HCT116 (cell line): ENCODE measurements around the gene BMERB1. TPM values are rescaled to one million over a fixed set of nuclear protein-coding genes. Genes with fewer than 3 reads are reported as not detected.

Source experiments
- ATAC-seq: fragments of 200-7000 bp; cut with Tn5 transposase; 2 replicates; pipeline ENCODE4 v1.9.1; 2020; ENCODE audit warnings: mild to moderate bottlenecking, moderate library complexity
- BruUV-seq: library from RNA; stranded (reverse); fragments of 400-500 nt; replicated peaks from 2 replicates; lab custom pipeline; 2021; lab: Mats Ljungman, UMichigan
- CTCF ChIA-PET: fragments of 300-600 bp; sonication (Branson Sonifier 250); formaldehyde crosslinking; loops from one replicate; lab custom pipeline; 2021; ENCODE audit warnings: antibody characterized with exemption; lab: Charles Lee
- POLR2A ChIA-PET: fragments of 300-600, 350-600 bp; sonication (Branson Sonifier 250); formaldehyde crosslinking; loops from one replicate; lab custom pipeline; 2021; ENCODE audit warnings: antibody characterized with exemption; lab: Charles Lee
- RAD21 ChIA-PET, 2 experiments: fragments of 300-600 bp; sonication (Branson Sonifier 250); formaldehyde crosslinking; loops; one replicate each; lab custom pipeline; 2023; ENCODE audit warnings: low total read pairs in 2 of 2; ENCODE audit not compliant: uncharacterized antibody in 2 of 2, unreplicated experiment in 2 of 2, low non-redundant PET in 1 of 2; lab: Charles Lee
- DNase-seq: peaks from one replicate; pipeline ENCODE4 v3.0.0-alpha.2; 2010; ENCODE audit warnings: low read depth, low spot score
- H2AFZ ChIP-seq: fragments of 200-600 bp; shearing (Covaris generic), sonication (generic); 2 replicates; pipeline ENCODE4 v1.6.1; 2017; ENCODE audit warnings: low read depth, mixed run types, mixed read lengths, antibody characterized with exemption, low read length; ENCODE audit not compliant: poor library complexity, severe bottlenecking
- H3K27ac ChIP-seq: 2 replicates; pipeline ENCODE4 v1.5.1; 2012; ENCODE audit warnings: low read depth, low read length
- H3K27me3 ChIP-seq: fragments of 200-600 bp; sonication (generic); 2 replicates; pipeline ENCODE4 v1.6.1; 2016; ENCODE audit warnings: mixed run types, low read length, mixed read lengths; ENCODE audit not compliant: insufficient read depth
- H3K36me3 ChIP-seq, 2 experiments: fragments of 200-500 bp in 1 of 2; fragments of 200-600 bp in 1 of 2; sonication (Bioruptor generic) in 1 of 2; sonication (generic) in 1 of 2; 2 replicates each; pipeline versions ENCODE4 v1.5.1 to v1.6.1; 2014 to 2016; ENCODE audit warnings: low read length in 2 of 2, inconsistent platforms in 1 of 2, mixed read lengths in 1 of 2, mixed run types in 1 of 2; ENCODE audit not compliant: insufficient read depth in 2 of 2, control insufficient read depth in 1 of 2
- H3K4me1 ChIP-seq, 2 experiments: fragments of 200-600 bp in 1 of 2; sonication (generic) in 1 of 2; 2 replicates each; pipeline versions ENCODE4 v1.5.1 to v1.6.1; 2012 to 2017; ENCODE audit warnings: low read length in 2 of 2, inconsistent platforms in 1 of 2, mild to moderate bottlenecking in 1 of 2, mixed read lengths in 1 of 2, mixed run types in 1 of 2, moderate library complexity in 1 of 2; ENCODE audit not compliant: insufficient read depth in 2 of 2, control insufficient read depth in 1 of 2
- H3K4me2 ChIP-seq: fragments of 200-600 bp; sonication (generic); 2 replicates; pipeline ENCODE4 v1.6.1; 2017; ENCODE audit warnings: mixed run types, low read length, mixed read lengths
- H3K4me3 ChIP-seq, 2 experiments: fragments of 200-600 bp in 1 of 2; sonication (generic) in 1 of 2; replicated peaks in 1 of 2; 2 replicates each; pipeline ENCODE4 v1.5.1; 2011 to 2016; ENCODE audit warnings: low read length in 2 of 2, control low read depth in 1 of 2, low read depth in 1 of 2, mild to moderate bottlenecking in 1 of 2, mixed read lengths in 1 of 2, mixed run types in 1 of 2
- H3K79me2 ChIP-seq: fragments of 200-600 bp; sonication (generic); 2 replicates; pipeline ENCODE4 v1.6.1; 2017; ENCODE audit warnings: mild to moderate bottlenecking, mixed run types, low read length, moderate library complexity, mixed read lengths; ENCODE audit not compliant: insufficient read depth
- H3K9ac ChIP-seq: fragments of 200-600 bp; sonication (generic); 2 replicates; pipeline ENCODE4 v1.6.1; 2016; ENCODE audit warnings: low read length, mixed read lengths
- H3K9me2 ChIP-seq: fragments of 200-600 bp; sonication (generic), shearing (Covaris generic); 2 replicates; pipeline ENCODE4 v1.6.1; 2017; ENCODE audit warnings: mixed run types, mild to moderate bottlenecking, moderate library complexity; ENCODE audit not compliant: insufficient read depth
- H3K9me3 ChIP-seq, 2 experiments: fragments of 200-500 bp in 1 of 2; fragments of 200-600 bp in 1 of 2; sonication (Bioruptor generic) in 1 of 2; sonication (generic) in 1 of 2; 2 replicates each; pipeline ENCODE4 v1.6.1; 2014 to 2017; ENCODE audit warnings: low read length in 2 of 2, mixed read lengths in 2 of 2, inconsistent platforms in 1 of 2, low read depth in 1 of 2, mild to moderate bottlenecking in 1 of 2, mixed run types in 1 of 2, moderate library complexity in 1 of 2; ENCODE audit not compliant: control insufficient read depth in 1 of 2, insufficient read depth in 1 of 2
- H4K20me1 ChIP-seq: fragments of 200-600 bp; sonication (generic), shearing (Covaris generic); 2 replicates; pipeline ENCODE4 v1.6.1; 2017; ENCODE audit warnings: mixed run types, mild to moderate bottlenecking, moderate library complexity; ENCODE audit not compliant: insufficient read depth
- ATF3 ChIP-seq: IDR thresholded peaks from 2 replicates; pipeline ENCODE4 v1.6.1; 2012
- CBX3 ChIP-seq: IDR thresholded peaks from 2 replicates; pipeline ENCODE4 v1.6.1; 2012; ENCODE audit warnings: low read depth
- CEBPB ChIP-seq: IDR thresholded peaks from 2 replicates; pipeline ENCODE4 v1.6.1; 2012; ENCODE audit warnings: low read depth
- EGR1 ChIP-seq: IDR thresholded peaks from 2 replicates; pipeline ENCODE4 v1.6.1; 2012; ENCODE audit warnings: low read depth
- EZH2 ChIP-seq: fragments of 200-600 bp; sonication (generic); IDR thresholded peaks from 2 replicates; pipeline ENCODE4 v1.6.1; 2017; ENCODE audit warnings: antibody characterized with exemption, mixed run types
- EZH2phosphoT487 ChIP-seq: fragments of 200-600 bp; IDR thresholded peaks from 2 replicates; pipeline ENCODE4 v1.6.1; 2018; ENCODE audit warnings: antibody characterized with exemption, borderline replicate concordance
- JUND ChIP-seq: IDR thresholded peaks from 2 replicates; pipeline ENCODE4 v1.6.1; 2012
- POLR2A ChIP-seq: IDR thresholded peaks from 2 replicates; pipeline ENCODE4 v1.7.0; 2011; ENCODE audit warnings: borderline replicate concordance; ENCODE audit not compliant: insufficient read depth, insufficient read length; ENCODE audit errors: extremely low read depth
- POLR2AphosphoS5 ChIP-seq: IDR thresholded peaks from 2 replicates; pipeline ENCODE4 v1.6.1; 2011; ENCODE audit warnings: mild to moderate bottlenecking, low read depth, low read length, moderate library complexity
- RAD21 ChIP-seq: IDR thresholded peaks from 2 replicates; pipeline ENCODE4 v1.6.1; 2012; ENCODE audit warnings: low read depth, mild to moderate bottlenecking
- REST ChIP-seq: IDR thresholded peaks from 2 replicates; pipeline ENCODE4 v1.6.1; 2012; ENCODE audit warnings: low read depth
- SP1 ChIP-seq: IDR thresholded peaks from 2 replicates; pipeline ENCODE4 v1.6.1; 2012; ENCODE audit warnings: low read depth
- SRF ChIP-seq: IDR thresholded peaks from 2 replicates; pipeline ENCODE4 v1.6.1; 2012; ENCODE audit warnings: low read depth
- TCF7L2 ChIP-seq: IDR thresholded peaks from 2 replicates; pipeline ENCODE4 v1.7.0; 2011; ENCODE audit warnings: borderline replicate concordance, inconsistent platforms; ENCODE audit not compliant: insufficient read depth, insufficient read length; ENCODE audit errors: extremely low read depth
- YY1 ChIP-seq: IDR thresholded peaks from 2 replicates; pipeline ENCODE4 v1.6.1; 2011; ENCODE audit warnings: low read length, low read depth, moderate library complexity, mild to moderate bottlenecking; ENCODE audit not compliant: insufficient replicate concordance; ENCODE audit errors: extremely low read depth
- ZBTB33 ChIP-seq: IDR thresholded peaks from 2 replicates; pipeline ENCODE4 v1.6.1; 2011; ENCODE audit warnings: mild to moderate bottlenecking, low read length, moderate library complexity; ENCODE audit not compliant: insufficient replicate concordance; ENCODE audit errors: extremely low read depth
- ZNF274 ChIP-seq: fragments of 200-500 bp; sonication (Bioruptor generic); IDR thresholded peaks from 2 replicates; pipeline ENCODE4 v1.6.1; 2014; ENCODE audit warnings: mild to moderate bottlenecking, low read depth, low read length, inconsistent platforms
- intact Hi-C: fragments of 100-400 bp; cut with micrococcal nuclease; formaldehyde crosslinking; loops from 2 replicates; pipeline ENCODE4 v1.10.0; 2022
- total RNA-seq: library from RNA; stranded (reverse); gene quantifications from one replicate; pipeline ENCODE4 v1.2.1, GENCODE V29; 2021; ENCODE audit not compliant: unreplicated experiment
- TF ChIP-seq, protein P1 (sequence below), 3 experiments: fragments of 200-600 bp in 1 of 3; sonication (generic) in 1 of 3; IDR thresholded peaks in 2 of 3; conservative IDR thresholded peaks in 1 of 3; 2 replicates each; pipeline ENCODE4 v1.5.1; 2012 to 2017; ENCODE audit warnings: low read depth in 2 of 3, low read length in 2 of 3, antibody characterized with exemption in 1 of 3, borderline replicate concordance in 1 of 3, control low read depth in 1 of 3, mild to moderate bottlenecking in 1 of 3, mixed read lengths in 1 of 3, mixed run types in 1 of 3, moderate library complexity in 1 of 3; ENCODE audit not compliant: insufficient read depth in 1 of 3
- TF ChIP-seq, protein P2 (sequence below): IDR thresholded peaks from 2 replicates; pipeline ENCODE4 v1.6.1; 2012

The BMERB1 gene
- total RNA-seq, 1 experiment from 2014 or later = 43.6 TPM

GRCh38 chr16:15631730-15632409 is 197.5 kb downstream of the BMERB1 start:
- peaks cover 19 to 48% of the 10 kb centered on the region in 2 experiments for H3K36me3 ChIP-seq
- H3K27me3 ChIP-seq = no peaks in the 10 kb centered on the region
- no peak overlapping the region for H3K4me3 ChIP-seq
- intact Hi-C loops = no loop called here
- H3K9ac ChIP-seq = no peak overlapping the region
- H3K4me1 ChIP-seq = no peaks in the 10 kb centered on the region
- H2AFZ ChIP-seq = no peak overlapping the region
- no peaks in the 10 kb centered on the region for H4K20me1 ChIP-seq
- no peaks in the 10 kb centered on the region for H3K79me2 ChIP-seq
- no TSS peak for BruUV-seq
- RAD21 ChIA-PET = no interaction called here
- CTCF ChIA-PET = no interaction called here
- ATAC-seq (no peak), DNase-seq (no peak)
- POLR2A ChIA-PET = interaction anchor here (0.6 kb wide), 1 partner anchor 38 kb away, joined by 4 read pairs; no protein-coding TSS in a partner anchor
- no peaks in the 10 kb centered on the region for H3K9me2 ChIP-seq
- no peak overlapping the region for H3K27ac ChIP-seq
- TF ChIP-seq ZNF274 (no peak), RAD21 (no peak), EZH2phosphoT487 (no peak), ZBTB33 (no peak), CBX3 (no peak), YY1 (no peak), SP1 (no peak), CEBPB (no peak), ATF3 (no peak), SRF (no peak), EGR1 (no peak), POLR2AphosphoS5 (no peak), POLR2A (no peak), TCF7L2 (no peak), EZH2 (no peak), REST (no peak), JUND (no peak)
- TF ChIP-seq, protein P1, sequence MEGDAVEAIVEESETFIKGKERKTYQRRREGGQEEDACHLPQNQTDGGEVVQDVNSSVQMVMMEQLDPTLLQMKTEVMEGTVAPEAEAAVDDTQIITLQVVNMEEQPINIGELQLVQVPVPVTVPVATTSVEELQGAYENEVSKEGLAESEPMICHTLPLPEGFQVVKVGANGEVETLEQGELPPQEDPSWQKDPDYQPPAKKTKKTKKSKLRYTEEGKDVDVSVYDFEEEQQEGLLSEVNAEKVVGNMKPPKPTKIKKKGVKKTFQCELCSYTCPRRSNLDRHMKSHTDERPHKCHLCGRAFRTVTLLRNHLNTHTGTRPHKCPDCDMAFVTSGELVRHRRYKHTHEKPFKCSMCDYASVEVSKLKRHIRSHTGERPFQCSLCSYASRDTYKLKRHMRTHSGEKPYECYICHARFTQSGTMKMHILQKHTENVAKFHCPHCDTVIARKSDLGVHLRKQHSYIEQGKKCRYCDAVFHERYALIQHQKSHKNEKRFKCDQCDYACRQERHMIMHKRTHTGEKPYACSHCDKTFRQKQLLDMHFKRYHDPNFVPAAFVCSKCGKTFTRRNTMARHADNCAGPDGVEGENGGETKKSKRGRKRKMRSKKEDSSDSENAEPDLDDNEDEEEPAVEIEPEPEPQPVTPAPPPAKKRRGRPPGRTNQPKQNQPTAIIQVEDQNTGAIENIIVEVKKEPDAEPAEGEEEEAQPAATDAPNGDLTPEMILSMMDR (IDR thresholded peaks at IDR 0.05 in 2 of 3, conservative IDR thresholded peaks at IDR 0.05 in 1 of 3; ENCODE audit: borderline replicate concordance in 1 of 3, insufficient read depth in 1 of 3, low read depth in 2 of 3, low read length in 2 of 3) = no peak
- TF ChIP-seq, protein P2, sequence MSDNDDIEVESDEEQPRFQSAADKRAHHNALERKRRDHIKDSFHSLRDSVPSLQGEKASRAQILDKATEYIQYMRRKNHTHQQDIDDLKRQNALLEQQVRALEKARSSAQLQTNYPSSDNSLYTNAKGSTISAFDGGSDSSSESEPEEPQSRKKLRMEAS = no peak
- H3K9me3 ChIP-seq = no peaks in the 10 kb centered on the region
- H3K4me2 ChIP-seq = no peak overlapping the region
